BLaER1 (cell line): Measurements from ENCODE around the gene MINAR1.

Experiments
- H3K27ac ChIP-seq: shearing (Covaris generic); formaldehyde crosslinking; 2 replicates; pipeline ENCODE4 v1.8.1; 2022
- H3K27me3 ChIP-seq: shearing (Covaris generic); formaldehyde crosslinking; 2 replicates; pipeline ENCODE4 v1.8.1; 2022
- H3K36me3 ChIP-seq: shearing (Covaris generic); formaldehyde crosslinking; 2 replicates; pipeline ENCODE4 v1.8.1; 2022
- H3K4me1 ChIP-seq: shearing (Covaris generic); formaldehyde crosslinking; 2 replicates; pipeline ENCODE4 v1.8.1; 2022
- H3K4me2 ChIP-seq: shearing (Covaris generic); formaldehyde crosslinking; 2 replicates; pipeline ENCODE4 v1.8.1; 2022
- H3K4me3 ChIP-seq: shearing (Covaris generic); formaldehyde crosslinking; 2 replicates; pipeline ENCODE4 v1.8.1; 2022
- H3K9ac ChIP-seq: shearing (Covaris generic); formaldehyde crosslinking; 2 replicates; pipeline ENCODE4 v1.8.1; 2022
- H3K9me3 ChIP-seq: shearing (Covaris generic); formaldehyde crosslinking; 2 replicates; pipeline ENCODE4 v1.8.1; 2022
- H4K20me1 ChIP-seq: shearing (Covaris generic); formaldehyde crosslinking; 2 replicates; pipeline ENCODE4 v1.8.1; 2022
- Cebpa-rat ChIP-seq: shearing (Covaris generic); IDR thresholded peaks from 2 replicates; pipeline ENCODE4 v1.8.1; 2022

Gene MINAR1

DNA sequence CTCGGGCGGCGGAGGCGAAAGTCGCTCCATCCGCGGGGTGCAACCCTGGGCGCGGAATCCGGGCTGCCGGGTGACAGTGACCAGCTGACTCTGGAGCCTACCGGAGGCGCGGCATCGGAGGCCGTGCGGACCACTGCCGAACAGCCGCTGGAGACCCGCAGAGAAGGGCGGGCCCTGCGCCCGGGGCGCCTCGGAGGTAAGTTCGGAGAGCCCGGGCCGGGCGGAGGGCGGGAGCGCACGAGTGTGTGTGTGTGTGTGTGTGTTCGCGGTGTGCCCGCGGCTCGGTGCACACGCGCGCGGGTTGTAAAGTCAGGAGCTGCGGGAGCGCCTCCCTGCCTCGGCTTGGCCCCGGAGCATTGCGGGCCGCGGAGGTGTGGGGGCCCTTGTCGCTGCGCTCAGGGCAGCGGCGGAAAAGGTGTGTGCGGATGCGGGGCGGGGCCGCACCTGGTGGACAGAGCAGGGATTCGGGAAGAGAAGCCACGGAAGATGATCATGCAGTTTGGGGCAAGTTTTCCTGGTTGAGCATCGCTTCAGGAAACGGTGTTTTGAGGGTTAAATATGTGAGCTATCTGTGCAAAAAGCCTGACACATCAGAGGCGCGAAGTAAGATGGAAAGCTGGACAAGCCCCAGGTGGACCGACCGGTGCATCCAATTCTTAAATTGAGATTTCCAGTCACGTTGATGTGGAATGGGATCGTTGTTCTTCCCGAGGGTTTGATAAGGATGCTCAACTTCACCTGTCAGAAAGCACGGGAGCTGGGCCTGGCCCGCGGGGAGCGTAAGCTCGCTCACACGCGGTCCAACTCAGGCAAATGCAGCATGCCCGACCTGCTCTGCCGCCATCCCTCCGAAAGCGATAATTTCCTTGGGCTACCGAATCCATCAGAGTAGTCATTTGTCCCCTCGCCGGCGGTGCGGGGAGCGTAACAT, 474 bp downstream of the MINAR1 start:
- H3K36me3 ChIP-seq, result no peaks in the 10 kb centered on the region
- TF ChIP-seq Cebpa-rat, result no peak
- H3K9me3 ChIP-seq, result peaks cover 17% of the 10 kb centered on the region
- H3K9ac ChIP-seq, result no peak overlapping the region
- H3K4me1 ChIP-seq, result peaks cover 18% of the 10 kb centered on the region
- H3K27me3 ChIP-seq, result peaks cover 45% of the 10 kb centered on the region
- H3K27ac ChIP-seq, result no peak overlapping the region
- no peaks in the 10 kb centered on the region for H4K20me1 ChIP-seq
- H3K4me2 ChIP-seq, result peak overlapping the region; percentile 63; the same call in 1 of the 2 replicates
- H3K4me3 ChIP-seq, result peak overlapping the region; percentile 47

DNA sequence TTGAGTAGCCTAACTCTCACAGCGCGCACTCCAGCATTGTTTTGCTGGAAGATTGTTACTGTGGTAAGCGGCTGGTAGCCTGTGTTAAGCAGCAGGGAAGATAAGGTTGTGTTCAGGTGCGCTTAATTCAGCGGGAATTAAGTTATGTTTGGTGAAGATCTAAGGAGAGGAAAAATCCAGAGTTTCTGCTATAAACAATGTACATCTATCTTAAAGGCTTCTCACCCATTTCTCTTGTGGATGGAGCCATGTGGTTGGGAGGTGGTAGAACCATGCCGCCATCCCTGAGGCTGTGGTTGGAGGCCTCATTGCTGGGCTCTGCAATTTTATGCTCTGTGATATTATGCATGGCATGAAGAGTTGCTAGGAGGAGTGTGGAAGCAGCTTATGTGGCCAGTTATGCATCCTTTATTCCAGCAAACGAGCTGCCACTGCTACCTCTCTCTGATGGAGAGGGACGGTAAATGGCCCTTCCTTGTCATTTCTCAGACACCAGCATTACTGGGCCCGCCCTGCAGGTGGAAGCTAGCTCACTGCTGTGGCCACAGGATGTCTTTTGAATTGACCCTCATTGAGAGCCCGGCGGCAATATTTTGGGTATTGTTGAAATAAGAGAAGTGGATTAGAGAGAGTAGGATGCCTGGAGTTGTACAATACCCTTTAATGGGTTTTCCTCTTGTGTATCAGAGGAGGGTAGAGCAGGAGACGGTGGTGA, 1.3 kb downstream of the MINAR1 start:
- TF ChIP-seq Cebpa-rat, result no peak
- Histone ChIP-seq H3K36me3 (no peaks in the 10 kb centered on the region), H3K27me3 (peaks cover 45% of the 10 kb centered on the region), H3K9me3 (peaks cover 17% of the 10 kb centered on the region), H3K9ac (no peak overlapping the region), H3K4me3 (no peak overlapping the region), H3K27ac (no peak overlapping the region), H3K4me2 (no peak overlapping the region), H3K4me1 (peaks cover 18% of the 10 kb centered on the region), H4K20me1 (no peaks in the 10 kb centered on the region)

DNA sequence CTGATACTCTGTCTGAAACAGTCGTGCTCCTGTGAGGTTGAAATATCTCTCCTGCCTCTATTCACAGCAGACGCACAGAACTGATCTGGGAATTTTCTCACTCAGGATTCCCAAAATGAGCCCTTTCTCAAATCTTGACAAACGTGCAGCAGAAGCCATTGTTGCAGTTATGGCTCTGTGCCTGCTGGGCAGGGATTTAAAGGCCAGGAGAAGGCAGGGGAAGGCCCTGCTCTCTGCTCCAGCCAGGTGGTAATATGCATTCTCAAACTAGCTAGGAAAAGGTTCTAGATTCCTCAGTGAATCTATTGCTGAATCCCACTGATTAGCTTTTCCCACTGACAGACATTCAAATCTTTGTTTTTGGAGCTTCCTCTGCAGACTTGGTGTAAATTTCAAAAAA, 2.2 kb downstream of the MINAR1 start:
- H3K27ac ChIP-seq, result no peak overlapping the region
- peaks cover 17% of the 10 kb centered on the region for H3K9me3 ChIP-seq
- no peaks in the 10 kb centered on the region for H3K36me3 ChIP-seq
- H3K4me3 ChIP-seq, result no peak overlapping the region
- no peaks in the 10 kb centered on the region for H4K20me1 ChIP-seq
- H3K27me3 ChIP-seq, result peaks cover 44% of the 10 kb centered on the region
- H3K4me2 ChIP-seq, result no peak overlapping the region
- no peak for TF ChIP-seq Cebpa-rat
- no peak overlapping the region for H3K9ac ChIP-seq
- H3K4me1 ChIP-seq, result peaks cover 18% of the 10 kb centered on the region

DNA sequence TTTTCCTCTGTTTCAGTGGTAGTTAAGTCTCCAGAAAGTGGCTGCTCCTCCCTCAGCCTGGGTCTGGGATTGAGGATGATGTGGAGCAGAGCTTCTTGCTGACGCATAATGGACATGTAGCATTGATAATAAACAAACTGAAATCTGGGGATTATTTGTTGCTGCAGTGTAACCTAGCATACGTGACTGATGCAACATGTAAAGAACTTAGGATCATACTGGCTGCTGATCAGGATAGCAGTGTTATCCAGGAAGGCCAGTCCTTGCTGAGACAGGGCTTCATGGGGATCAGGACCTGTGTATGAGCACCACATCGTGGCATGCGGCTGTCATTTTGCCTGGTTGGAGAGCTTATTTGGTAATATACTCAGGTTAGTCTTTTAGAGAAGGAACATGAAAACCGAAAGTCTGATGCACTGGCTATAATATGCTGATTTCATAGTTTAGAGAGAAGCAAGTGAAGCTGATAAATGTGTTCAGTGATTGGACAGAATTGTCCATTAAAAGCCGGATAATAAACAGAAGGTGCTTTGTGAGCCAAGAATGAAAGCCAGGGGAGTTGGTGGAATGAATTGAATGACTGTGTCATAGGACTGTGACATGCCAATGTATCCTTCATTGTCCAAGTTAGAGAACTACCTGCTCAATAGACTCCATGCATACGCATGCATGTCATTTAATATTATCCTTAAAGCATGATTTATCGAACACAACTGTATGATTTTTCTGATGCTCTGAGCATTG, 4.1 kb downstream of the MINAR1 start:
- Histone ChIP-seq H4K20me1 (no peaks in the 10 kb centered on the region), H3K36me3 (no peaks in the 10 kb centered on the region), H3K4me2 (no peak overlapping the region), H3K4me1 (0 out of 2 replicates have a peak, but pooled peaks cover 7% of the 10 kb centered on the region), H3K4me3 (no peak overlapping the region), H3K27ac (no peak overlapping the region), H3K9ac (no peak overlapping the region), H3K27me3 (peaks cover 25% of the 10 kb centered on the region), H3K9me3 (peaks cover 17% of the 10 kb centered on the region)
- TF ChIP-seq Cebpa-rat, result no peak

DNA sequence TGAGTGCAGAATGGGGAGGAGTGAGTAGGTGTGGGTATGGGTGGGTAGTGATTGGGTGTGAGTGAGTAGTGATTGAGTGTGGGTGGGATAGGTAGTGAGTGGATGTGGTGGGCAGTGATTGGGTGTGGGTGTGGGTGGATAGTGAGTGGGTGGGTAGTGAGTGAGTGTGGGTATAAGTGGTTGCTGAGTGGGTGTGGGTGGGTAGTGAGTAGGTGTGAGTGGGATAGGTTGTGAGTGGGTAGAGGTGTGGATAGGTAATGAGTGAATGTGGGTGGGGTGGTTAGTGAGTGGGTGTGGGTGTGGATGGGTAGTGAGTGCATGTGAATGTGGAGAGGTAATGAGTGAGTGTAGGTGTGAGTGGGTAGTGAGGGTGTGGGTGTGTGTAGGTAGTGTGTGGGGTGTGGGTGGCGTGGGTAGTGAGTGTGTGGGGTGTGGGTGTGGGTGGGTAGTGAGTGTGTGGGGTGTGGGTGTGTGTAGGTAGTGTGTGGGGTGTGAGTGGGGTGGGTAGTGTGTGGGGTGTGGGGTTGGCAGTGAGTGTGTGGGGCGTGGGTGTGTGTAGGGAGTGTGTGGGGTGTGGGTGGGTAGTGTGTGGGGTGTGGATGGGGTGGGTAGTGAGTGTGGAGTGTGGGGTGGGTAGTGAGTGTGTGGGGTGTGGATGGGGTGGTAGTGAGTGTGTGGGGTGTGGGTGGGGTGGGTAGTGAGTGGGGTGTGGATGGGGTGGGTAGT, 5.3 kb downstream of the MINAR1 start:
- Histone ChIP-seq H3K4me3 (no peak overlapping the region), H3K4me1 (no peaks in the 10 kb centered on the region), H3K9ac (no peak overlapping the region), H3K4me2 (no peak overlapping the region), H3K9me3 (peaks cover 6% of the 10 kb centered on the region), H4K20me1 (no peaks in the 10 kb centered on the region), H3K27ac (no peak overlapping the region), H3K27me3 (peaks cover 13% of the 10 kb centered on the region), H3K36me3 (no peaks in the 10 kb centered on the region)
- no peak for TF ChIP-seq Cebpa-rat

DNA sequence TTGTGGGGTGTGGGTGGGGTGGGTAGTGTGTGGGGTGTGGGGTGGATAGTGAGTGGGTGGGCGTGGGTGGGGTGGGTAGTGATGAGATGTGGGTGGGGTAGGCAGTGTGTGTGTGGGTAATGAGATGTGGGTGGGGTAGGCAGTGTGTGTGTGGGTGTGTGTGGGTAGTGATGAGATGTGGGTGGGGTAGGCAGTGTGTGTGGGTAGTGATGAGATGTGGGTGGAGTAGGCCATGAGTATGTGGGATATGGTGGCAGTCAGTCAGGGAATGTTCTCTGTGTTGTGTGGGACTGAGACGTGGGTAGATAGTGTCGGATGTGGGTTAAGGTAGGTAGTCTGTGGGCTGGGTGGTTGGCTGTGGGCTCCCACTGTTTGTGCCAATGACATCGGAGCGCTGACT, 7.1 kb downstream of the MINAR1 start:
- TF ChIP-seq Cebpa-rat, result no peak
- Histone ChIP-seq H3K27ac (no peak overlapping the region), H4K20me1 (no peaks in the 10 kb centered on the region), H3K4me1 (no peaks in the 10 kb centered on the region), H3K9ac (no peak overlapping the region), H3K4me2 (no peak overlapping the region), H3K9me3 (no peaks in the 10 kb centered on the region), H3K4me3 (no peak overlapping the region), H3K27me3 (no peaks in the 10 kb centered on the region), H3K36me3 (no peaks in the 10 kb centered on the region)

DNA sequence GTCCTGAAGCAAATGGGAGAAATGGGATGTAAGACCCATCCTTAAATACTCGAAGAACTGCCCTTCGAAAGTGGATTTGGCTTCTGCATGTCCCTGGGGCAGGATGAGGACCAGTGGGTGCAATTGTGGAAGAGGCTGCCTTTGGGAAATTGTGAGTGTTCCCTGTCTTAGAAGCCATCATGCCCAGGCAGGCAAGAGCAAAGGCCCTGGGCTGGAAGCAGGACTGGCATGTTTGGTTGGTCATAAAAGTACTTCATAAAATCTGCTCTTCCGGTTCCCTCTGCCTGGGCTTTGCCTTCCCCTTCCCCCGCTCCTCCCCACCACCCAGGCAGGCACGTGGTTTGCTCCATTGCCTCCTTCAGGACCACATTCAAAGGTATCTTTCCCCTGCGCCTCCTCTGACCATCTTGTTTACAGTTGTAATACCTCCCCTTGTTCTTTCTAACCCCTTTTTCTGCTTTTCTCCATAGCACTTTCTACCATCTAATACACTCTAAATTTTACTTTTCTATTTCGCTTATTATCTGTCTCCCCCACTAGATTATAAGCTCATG, 8.3 kb downstream of the MINAR1 start:
- Histone ChIP-seq H4K20me1 (no peaks in the 10 kb centered on the region), H3K9me3 (peaks cover 3% of the 10 kb centered on the region; the same call in 1 of the 2 replicates), H3K4me1 (no peaks in the 10 kb centered on the region), H3K27ac (no peak overlapping the region), H3K36me3 (no peaks in the 10 kb centered on the region), H3K27me3 (no peaks in the 10 kb centered on the region), H3K9ac (no peak overlapping the region), H3K4me2 (no peak overlapping the region), H3K4me3 (no peak overlapping the region)
- no peak for TF ChIP-seq Cebpa-rat

DNA sequence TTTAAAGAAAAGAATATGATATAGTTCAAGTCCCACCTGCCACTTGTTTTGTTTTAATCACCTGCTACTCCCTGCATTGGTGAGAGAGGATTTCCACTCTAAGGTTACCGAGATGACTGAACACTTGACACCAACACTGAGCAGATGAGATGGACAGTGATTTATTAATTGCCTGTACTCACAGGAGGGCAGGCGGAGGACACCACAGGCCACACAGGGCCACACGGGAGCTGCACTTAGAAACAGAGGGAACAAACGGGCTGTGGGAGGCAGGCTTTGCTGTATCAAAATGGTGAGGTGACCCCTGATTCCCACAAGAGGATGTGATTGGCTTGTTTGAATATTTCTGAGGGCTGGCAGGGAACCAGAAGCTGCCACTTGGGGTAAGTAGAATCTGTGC, 10.8 kb downstream of the MINAR1 start:
- H3K9me3 ChIP-seq, result peaks cover 6% of the 10 kb centered on the region; the same call in 1 of the 2 replicates
- no peak for TF ChIP-seq Cebpa-rat
- no peaks in the 10 kb centered on the region for H3K4me1 ChIP-seq
- H3K9ac ChIP-seq, result no peak overlapping the region
- H3K4me2 ChIP-seq, result no peak overlapping the region
- no peaks in the 10 kb centered on the region for H4K20me1 ChIP-seq
- H3K36me3 ChIP-seq, result no peaks in the 10 kb centered on the region
- H3K4me3 ChIP-seq, result no peak overlapping the region
- no peak overlapping the region for H3K27ac ChIP-seq
- no peaks in the 10 kb centered on the region for H3K27me3 ChIP-seq

DNA sequence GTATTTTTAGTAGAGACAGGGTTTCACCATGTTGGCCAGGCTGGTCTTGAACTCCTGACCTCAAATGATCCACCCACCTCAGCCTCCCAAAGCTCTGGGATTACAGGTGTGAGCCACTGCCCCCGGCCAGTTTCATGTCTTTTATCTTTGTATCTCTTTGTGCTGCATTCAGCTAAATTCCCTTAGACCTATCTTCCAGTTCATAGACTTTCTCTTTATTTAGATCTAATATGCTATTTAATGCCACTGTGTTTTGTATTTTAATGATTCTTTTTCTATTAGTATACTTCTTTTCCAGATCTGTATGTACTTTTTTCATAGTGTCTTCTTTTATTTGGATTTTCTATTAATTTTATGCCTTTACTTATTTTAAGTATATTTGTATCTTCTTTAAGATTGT, 14.9 kb downstream of the MINAR1 start:
- H3K9ac ChIP-seq, result no peak overlapping the region
- H4K20me1 ChIP-seq, result no peaks in the 10 kb centered on the region
- no peaks in the 10 kb centered on the region for H3K36me3 ChIP-seq
- no peak overlapping the region for H3K27ac ChIP-seq
- H3K27me3 ChIP-seq, result no peaks in the 10 kb centered on the region
- H3K4me1 ChIP-seq, result no peaks in the 10 kb centered on the region
- no peak for TF ChIP-seq Cebpa-rat
- H3K4me3 ChIP-seq, result no peak overlapping the region
- no peak overlapping the region for H3K4me2 ChIP-seq
- H3K9me3 ChIP-seq, result peaks cover 6% of the 10 kb centered on the region; the same call in 1 of the 2 replicates
